ENCODE measurements around the gene RNF167.

RNF167 gene

DNA sequence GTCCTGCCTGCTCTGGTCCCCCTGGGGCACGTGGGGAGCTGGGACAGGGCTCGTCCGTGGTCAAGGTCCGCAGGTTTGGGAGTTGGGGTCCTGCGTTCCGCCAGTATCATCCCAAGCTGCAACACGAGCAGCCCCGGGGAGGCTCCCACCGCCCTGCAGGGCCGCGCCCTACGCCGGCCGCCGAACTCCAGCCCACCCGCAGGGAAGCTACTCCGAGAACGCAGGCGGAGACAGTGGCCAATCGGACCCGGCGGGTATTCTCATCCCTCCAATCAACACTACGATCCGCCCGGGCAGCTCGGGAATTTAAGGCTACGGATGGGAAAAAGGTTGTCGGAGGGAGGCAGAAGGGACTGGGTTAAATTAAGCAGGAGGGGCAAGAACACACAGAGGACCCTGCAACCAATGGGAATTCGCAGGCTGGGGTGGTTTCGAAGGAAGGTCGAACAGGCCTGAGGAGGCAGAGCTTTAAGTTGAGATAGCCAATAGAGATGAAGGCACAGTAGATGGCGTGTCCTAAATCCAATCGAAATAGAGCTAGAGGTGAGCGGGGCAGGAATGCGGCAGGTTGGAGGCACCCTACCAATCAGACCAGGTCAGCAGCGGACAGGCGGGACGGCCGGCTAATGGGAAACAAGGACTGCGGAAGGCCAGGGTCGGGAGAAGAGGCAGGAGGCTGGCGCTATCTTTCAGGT is 26.9 kb downstream of the RNF167 start:
- TF ChIP-seq TAF1 (IDR thresholded peaks at IDR 0.05; ENCODE audit: borderline replicate concordance, insufficient read depth, low read length) (0 out of 2 replicates have a peak, but pooled peaks have one; percentile 34), FOXP2 (optimal IDR thresholded peaks at IDR 0.05; ENCODE audit: borderline replicate concordance, extremely low read depth, extremely low read length, insufficient read depth) (no peak)

DNA sequence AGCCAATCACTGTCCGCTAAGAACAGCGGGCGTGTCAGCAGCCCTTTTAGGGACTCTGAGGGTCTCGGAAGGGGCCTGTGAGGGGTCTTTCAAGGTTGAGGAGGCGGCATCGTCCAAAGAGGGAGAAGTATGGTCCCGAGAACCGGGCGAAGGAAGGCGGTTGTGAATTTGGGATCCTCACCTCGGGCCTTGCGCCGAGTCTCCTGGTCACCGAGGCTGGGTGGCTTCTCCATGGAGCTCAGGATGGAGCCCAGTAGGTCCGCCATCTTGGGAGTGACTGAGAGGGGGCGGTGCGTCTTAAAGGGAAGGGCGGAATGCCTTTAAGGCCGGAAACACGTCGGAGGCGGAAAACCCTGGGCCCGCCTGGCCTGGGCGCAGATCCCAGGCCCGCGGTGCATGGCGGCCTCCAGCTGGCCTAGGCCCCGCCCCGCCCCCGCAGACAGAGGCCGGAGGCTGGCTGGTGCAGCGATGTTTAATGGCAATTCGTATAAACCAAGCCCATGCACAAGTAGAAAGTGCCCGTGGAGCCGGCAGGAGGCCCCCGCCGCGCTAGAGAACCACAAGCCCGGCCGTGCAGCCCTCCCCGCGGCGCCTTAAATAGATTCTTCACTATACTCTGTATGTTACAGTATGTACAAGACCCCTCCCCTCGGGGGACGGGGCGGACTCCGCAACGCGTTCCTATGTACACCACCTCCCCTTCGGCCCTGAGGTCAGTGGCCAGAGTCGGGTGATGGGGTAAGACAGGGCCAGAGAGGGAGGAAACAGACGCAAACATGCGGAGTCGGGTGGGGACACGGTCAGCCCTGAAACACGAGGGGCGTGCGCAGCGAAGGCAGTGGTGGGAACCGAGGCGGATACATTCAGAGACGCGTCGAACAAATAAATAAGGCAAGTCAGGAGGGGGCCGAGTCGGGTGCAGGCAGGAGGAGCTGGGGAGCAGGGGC is 27.7 kb downstream of the RNF167 start, which contains the start of gene SPAG7:
TSS of gene SPAG7 (minus strand) at position 279 of the 947 bp plus-strand sequence. CDS start at position 266, 13 bp downstream.
- TF ChIP-seq, protein P1, sequence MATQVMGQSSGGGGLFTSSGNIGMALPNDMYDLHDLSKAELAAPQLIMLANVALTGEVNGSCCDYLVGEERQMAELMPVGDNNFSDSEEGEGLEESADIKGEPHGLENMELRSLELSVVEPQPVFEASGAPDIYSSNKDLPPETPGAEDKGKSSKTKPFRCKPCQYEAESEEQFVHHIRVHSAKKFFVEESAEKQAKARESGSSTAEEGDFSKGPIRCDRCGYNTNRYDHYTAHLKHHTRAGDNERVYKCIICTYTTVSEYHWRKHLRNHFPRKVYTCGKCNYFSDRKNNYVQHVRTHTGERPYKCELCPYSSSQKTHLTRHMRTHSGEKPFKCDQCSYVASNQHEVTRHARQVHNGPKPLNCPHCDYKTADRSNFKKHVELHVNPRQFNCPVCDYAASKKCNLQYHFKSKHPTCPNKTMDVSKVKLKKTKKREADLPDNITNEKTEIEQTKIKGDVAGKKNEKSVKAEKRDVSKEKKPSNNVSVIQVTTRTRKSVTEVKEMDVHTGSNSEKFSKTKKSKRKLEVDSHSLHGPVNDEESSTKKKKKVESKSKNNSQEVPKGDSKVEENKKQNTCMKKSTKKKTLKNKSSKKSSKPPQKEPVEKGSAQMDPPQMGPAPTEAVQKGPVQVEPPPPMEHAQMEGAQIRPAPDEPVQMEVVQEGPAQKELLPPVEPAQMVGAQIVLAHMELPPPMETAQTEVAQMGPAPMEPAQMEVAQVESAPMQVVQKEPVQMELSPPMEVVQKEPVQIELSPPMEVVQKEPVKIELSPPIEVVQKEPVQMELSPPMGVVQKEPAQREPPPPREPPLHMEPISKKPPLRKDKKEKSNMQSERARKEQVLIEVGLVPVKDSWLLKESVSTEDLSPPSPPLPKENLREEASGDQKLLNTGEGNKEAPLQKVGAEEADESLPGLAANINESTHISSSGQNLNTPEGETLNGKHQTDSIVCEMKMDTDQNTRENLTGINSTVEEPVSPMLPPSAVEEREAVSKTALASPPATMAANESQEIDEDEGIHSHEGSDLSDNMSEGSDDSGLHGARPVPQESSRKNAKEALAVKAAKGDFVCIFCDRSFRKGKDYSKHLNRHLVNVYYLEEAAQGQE (IDR thresholded peaks at IDR 0.05; ENCODE audit: insufficient read depth in 1 of 2, low read depth in 2 of 2, low read length in 2 of 2): no peak
- TF ChIP-seq SIN3A (IDR thresholded peaks at IDR 0.05; ENCODE audit: borderline replicate concordance, insufficient read depth, low read length) (peak; percentile 88; the same call in 1 of the 2 replicates), TAF1 (IDR thresholded peaks at IDR 0.05; ENCODE audit: borderline replicate concordance, insufficient read depth, low read length) (peak; percentile 96), FOXP2 (optimal IDR thresholded peaks at IDR 0.05; ENCODE audit: borderline replicate concordance, extremely low read depth, extremely low read length, insufficient read depth) (peak; percentile 86), POLR2AphosphoS5 (IDR thresholded peaks at IDR 0.05; ENCODE audit: low read depth, low read length) (peak; percentile 78)

DNA sequence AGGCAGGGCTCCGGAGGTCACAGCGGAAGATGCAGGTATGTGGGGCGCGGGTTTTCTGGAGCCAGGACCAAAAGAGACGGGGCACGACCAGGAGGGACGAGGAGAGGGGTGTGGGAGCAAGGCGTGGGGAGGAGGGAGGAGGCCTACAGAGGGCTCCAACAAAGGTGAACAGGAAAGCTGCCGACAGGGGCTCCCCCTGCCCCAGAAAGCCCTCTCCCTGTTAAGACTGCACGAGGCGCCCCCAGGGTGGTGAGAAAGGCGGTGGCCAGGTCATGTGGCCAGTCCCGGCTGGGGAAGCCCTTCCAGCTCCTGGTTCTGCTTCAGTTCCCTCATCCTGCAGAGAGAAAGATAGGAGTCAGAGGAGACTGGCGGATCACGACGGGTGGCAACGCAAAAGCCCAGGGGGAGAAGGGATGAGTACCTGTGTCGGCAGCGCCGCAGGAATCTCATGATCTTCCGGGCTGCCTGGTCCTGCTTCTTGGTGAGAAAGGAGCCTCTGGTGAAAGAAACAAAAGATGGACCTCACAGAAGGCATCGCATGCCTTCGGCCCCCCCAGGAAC is 28.5 kb downstream of the RNF167 start:
- TF ChIP-seq FOXP2 (optimal IDR thresholded peaks at IDR 0.05; ENCODE audit: borderline replicate concordance, extremely low read depth, extremely low read length, insufficient read depth): no peak
- TF ChIP-seq, protein P1 (IDR thresholded peaks at IDR 0.05; ENCODE audit: insufficient read depth in 1 of 2, low read depth in 2 of 2, low read length in 2 of 2): no peak
- TF ChIP-seq SIN3A (IDR thresholded peaks at IDR 0.05; ENCODE audit: borderline replicate concordance, insufficient read depth, low read length): no peak
- TF ChIP-seq POLR2AphosphoS5 (IDR thresholded peaks at IDR 0.05; ENCODE audit: low read depth, low read length): no peak; the same call in 1 of the 2 replicates
- no peak for TF ChIP-seq TAF1 (IDR thresholded peaks at IDR 0.05; ENCODE audit: borderline replicate concordance, insufficient read depth, low read length)

DNA sequence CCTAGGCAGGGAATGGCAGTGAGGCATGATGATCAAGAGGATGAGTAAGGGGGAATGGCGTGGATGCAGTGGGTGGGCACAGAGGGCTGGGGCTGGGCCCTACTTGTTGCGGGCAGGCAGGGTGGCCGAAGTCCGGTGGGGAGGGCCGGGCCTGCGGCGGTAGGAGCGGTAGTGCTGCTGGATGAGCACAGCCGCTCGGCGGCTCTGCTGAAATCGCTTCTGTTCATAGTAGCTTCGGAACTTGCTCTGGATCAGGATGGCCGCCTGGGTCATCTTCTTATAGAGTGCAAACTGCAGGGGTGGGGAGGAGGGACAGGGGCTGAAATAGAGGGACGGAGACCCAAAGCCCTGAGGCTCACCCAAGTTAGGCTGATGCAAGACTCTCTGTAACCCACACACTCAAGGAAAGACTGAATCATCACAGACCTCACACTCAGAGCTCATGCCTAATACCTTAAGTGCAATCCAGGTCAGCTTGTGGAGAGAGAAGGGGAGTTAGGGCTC is 29.0 kb downstream of the RNF167 start:
- TF ChIP-seq FOXP2 (optimal IDR thresholded peaks at IDR 0.05; ENCODE audit: borderline replicate concordance, extremely low read depth, extremely low read length, insufficient read depth) (no peak), TAF1 (IDR thresholded peaks at IDR 0.05; ENCODE audit: borderline replicate concordance, insufficient read depth, low read length) (peak; percentile 34; the same call in 1 of the 2 replicates), POLR2AphosphoS5 (IDR thresholded peaks at IDR 0.05; ENCODE audit: low read depth, low read length) (peak; percentile 63)

DNA sequence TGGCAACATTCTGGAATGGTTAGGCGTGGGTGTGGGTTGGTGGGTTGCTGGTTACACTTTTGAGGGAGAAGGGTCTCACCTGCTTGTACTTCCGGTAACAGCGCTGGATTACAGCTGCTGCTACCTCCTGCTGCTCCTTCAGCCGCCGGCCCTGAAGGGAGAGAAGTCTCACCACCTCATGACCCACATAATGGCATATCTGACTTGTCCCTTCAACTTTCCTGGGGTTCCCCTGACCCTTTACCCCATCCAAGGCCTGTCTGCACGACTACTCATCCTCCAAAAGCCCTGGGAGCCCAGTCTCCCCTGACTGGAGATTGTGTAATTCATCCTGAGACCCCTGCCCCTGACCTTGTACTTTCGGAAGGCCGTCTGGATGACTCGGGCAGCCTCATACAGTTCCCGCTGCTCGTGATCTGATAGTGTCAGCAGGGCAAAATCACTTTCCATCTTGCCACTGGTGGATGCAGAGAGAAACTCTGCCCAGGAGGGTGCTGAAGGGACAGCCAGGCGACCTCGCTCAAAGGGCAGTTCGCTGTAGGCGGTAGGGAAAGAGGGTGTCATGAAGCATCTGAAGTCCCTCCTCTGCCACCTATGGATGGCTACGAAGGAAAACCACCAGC is 29.6 kb downstream of the RNF167 start:
- TF ChIP-seq, protein P1 (IDR thresholded peaks at IDR 0.05; ENCODE audit: insufficient read depth in 1 of 2, low read depth in 2 of 2, low read length in 2 of 2): peak in 1 of 2 experiments; percentile 33; a peak in 1 of 4 replicates
- TF ChIP-seq SIN3A (IDR thresholded peaks at IDR 0.05; ENCODE audit: borderline replicate concordance, insufficient read depth, low read length) (no peak), FOXP2 (optimal IDR thresholded peaks at IDR 0.05; ENCODE audit: borderline replicate concordance, extremely low read depth, extremely low read length, insufficient read depth) (no peak)

All from PFSK-1 (cell line).